ENCODE results near the gene HS6ST1. TPM values are rescaled to one million over a fixed set of nuclear protein-coding genes. Genes with fewer than 3 reads are reported as not detected.

The HS6ST1 gene
- total RNA-seq, 2 donors from 2014 or later = 21.8 to 32.4 TPM

- Histone ChIP-seq H3K4me1 (ENCODE audit: control insufficient read depth in 1 of 2, low read depth in 2 of 2) (peaks cover 21 to 45% of the 10 kb centered on the region in 2 donors), H3K27ac (no peak overlapping the region), H3K9me3 (no peaks in the 10 kb centered on the region), H3K4me3 (no peak overlapping the region), H3K27me3 (replicated peaks; ENCODE audit: insufficient read depth) (no peaks in the 10 kb centered on the region), H3K36me3 (no peaks in the 10 kb centered on the region)
- no peak for DNase-seq (ENCODE audit: low spot score)
- no peak for ATAC-seq (ENCODE audit: insufficient number of reproducible peaks, low FRiP score, low read depth)
- TF ChIP-seq CTCF (IDR thresholded peaks at IDR 0.05) = no peak
These were observed 13.7 kb downstream of the HS6ST1 start for GRCh38 chr2:128304715-128305554.

GRCh38 chr2:128304330-128304714, 14.3 kb downstream of the HS6ST1 start:
- H3K27ac ChIP-seq = no peak overlapping the region
- no peaks in the 10 kb centered on the region for H3K36me3 ChIP-seq
- DNase-seq (ENCODE audit: low spot score) = no peak
- peaks cover 21 to 45% of the 10 kb centered on the region in 2 donors for H3K4me1 ChIP-seq (ENCODE audit: control insufficient read depth in 1 of 2, low read depth in 2 of 2)
- no peak for ATAC-seq (ENCODE audit: insufficient number of reproducible peaks, low FRiP score, low read depth)
- H3K27me3 ChIP-seq (replicated peaks; ENCODE audit: insufficient read depth) = no peaks in the 10 kb centered on the region
- no peak overlapping the region for H3K4me3 ChIP-seq
- no peak for TF ChIP-seq CTCF (IDR thresholded peaks at IDR 0.05)
- no peaks in the 10 kb centered on the region for H3K9me3 ChIP-seq

- Histone ChIP-seq H3K4me1 (ENCODE audit: control insufficient read depth in 1 of 2, low read depth in 2 of 2) (peaks cover 21 to 45% of the 10 kb centered on the region in 2 donors), H3K27me3 (replicated peaks; ENCODE audit: insufficient read depth) (no peaks in the 10 kb centered on the region), H3K9me3 (no peaks in the 10 kb centered on the region), H3K27ac (no peak overlapping the region), H3K36me3 (no peaks in the 10 kb centered on the region), H3K4me3 (no peak overlapping the region)
- DNase-seq (ENCODE audit: low spot score) (no peak), ATAC-seq (ENCODE audit: insufficient number of reproducible peaks, low FRiP score, low read depth) (no peak)
- TF ChIP-seq CTCF (IDR thresholded peaks at IDR 0.05) = no peak
These were observed 14.8 kb downstream of the HS6ST1 start for GRCh38 chr2:128303911-128304310.

GRCh38 chr2:128303095-128303791, 15.4 kb downstream of the HS6ST1 start:
- ATAC-seq (ENCODE audit: insufficient number of reproducible peaks, low FRiP score, low read depth) (no peak), DNase-seq (ENCODE audit: low spot score) (no peak)

More at GRCh38 chr2:128303095-128303791, 15.4 kb downstream of the HS6ST1 start:
- Histone ChIP-seq H3K27me3 (replicated peaks; ENCODE audit: insufficient read depth) (no peaks in the 10 kb centered on the region), H3K9me3 (no peaks in the 10 kb centered on the region), H3K4me1 (ENCODE audit: control insufficient read depth in 1 of 2, low read depth in 2 of 2) (peaks cover 21 to 44% of the 10 kb centered on the region in 2 donors), H3K36me3 (no peaks in the 10 kb centered on the region), H3K4me3 (no peak overlapping the region), H3K27ac (no peak overlapping the region)
- TF ChIP-seq CTCF (IDR thresholded peaks at IDR 0.05) = no peak
